HepG2 (cell line): Measurements from ENCODE around the gene ASB16. TPM values are rescaled to one million over a fixed set of nuclear protein-coding genes. Genes with fewer than 3 reads are reported as not detected.

Experiments used
- CAMTA2 ChIP-seq: sonication (generic); formaldehyde crosslinking; IDR thresholded peaks from 2 replicates; pipeline ENCODE4 v1.4.0; 2020; ENCODE audit warnings: mild to moderate bottlenecking, missing genetic modification reagents, borderline replicate concordance
- GATAD2A ChIP-seq: IDR thresholded peaks from 2 replicates; pipeline ENCODE4 v1.6.1; 2016
- GMEB2 ChIP-seq: IDR thresholded peaks from 2 replicates; pipeline ENCODE4 v1.6.1; 2016; ENCODE audit warnings: missing biosample characterization, missing genetic modification reagents, low read depth
- GTF2F1 ChIP-seq: fragments of 150-350 bp; IDR thresholded peaks from 2 replicates; pipeline ENCODE4 v1.6.1; 2014; ENCODE audit warnings: low read length
- HNRNPH1 ChIP-seq: fragments of 200-400 bp; formaldehyde crosslinking; optimal IDR thresholded peaks from 2 replicates; pipeline ENCODE3; 2017; ENCODE audit warnings: mild to moderate bottlenecking, low read depth, low read length
- KLF13 ChIP-seq: sonication (generic); formaldehyde crosslinking; IDR thresholded peaks from 2 replicates; pipeline ENCODE4 v1.4.0; 2020; ENCODE audit warnings: mild to moderate bottlenecking, missing genetic modification reagents
- MAZ ChIP-seq, 2 experiments: sonication (generic) in 1 of 2; formaldehyde crosslinking in 1 of 2; IDR thresholded peaks; 2 replicates each; pipeline versions ENCODE4 v1.5.0 to v1.6.1; 2012 to 2020; ENCODE audit warnings: low read depth in 2 of 2, mild to moderate bottlenecking in 2 of 2, borderline replicate concordance in 1 of 2, improper control_type of control experiment in 1 of 2, low read length in 1 of 2, missing genetic modification reagents in 1 of 2, moderate library complexity in 1 of 2
- PHB2 ChIP-seq: fragments of 450-650 bp; IDR thresholded peaks from 2 replicates; pipeline ENCODE4 v1.6.1; 2018; ENCODE audit not compliant: partially characterized antibody
- RARA ChIP-seq: IDR thresholded peaks from 2 replicates; pipeline ENCODE4 v1.6.1; 2016; ENCODE audit warnings: missing genetic modification reagents, missing compliant biosample characterization
- SPEN ChIP-seq: sonication (generic); formaldehyde crosslinking; IDR thresholded peaks from 2 replicates; pipeline ENCODE4 v1.5.1; 2020; ENCODE audit warnings: low read depth, mild to moderate bottlenecking, missing genetic modification reagents
- ZBTB38 ChIP-seq: sonication (generic); formaldehyde crosslinking; IDR thresholded peaks from 2 replicates; pipeline ENCODE4 v1.5.1; 2020; ENCODE audit warnings: mild to moderate bottlenecking, missing genetic modification reagents
- ZFP36 ChIP-seq: fragments of 150-350 bp; IDR thresholded peaks from 2 replicates; pipeline ENCODE4 v1.6.1; 2018; ENCODE audit warnings: borderline replicate concordance, low read length, low read depth; ENCODE audit not compliant: partially characterized antibody
- ZKSCAN8 ChIP-seq: IDR thresholded peaks from 2 replicates; pipeline ENCODE4 v1.6.1; 2016; ENCODE audit warnings: borderline replicate concordance, missing genetic modification reagents, missing compliant biosample characterization
- ZNF281 ChIP-seq: sonication (generic); formaldehyde crosslinking; IDR thresholded peaks from 2 replicates; pipeline ENCODE4 v1.4.0; 2020; ENCODE audit warnings: missing genetic modification reagents, borderline replicate concordance
- ZNF501 ChIP-seq: sonication (generic); formaldehyde crosslinking; IDR thresholded peaks from 2 replicates; pipeline ENCODE4 v1.5.1; 2020; ENCODE audit warnings: mild to moderate bottlenecking, moderate library complexity, missing genetic modification reagents
- ZNF687 ChIP-seq: sonication (generic); formaldehyde crosslinking; IDR thresholded peaks from 2 replicates; pipeline ENCODE4 v1.5.1; 2020; ENCODE audit warnings: mild to moderate bottlenecking, missing genetic modification reagents, moderate library complexity
- ZNF782 ChIP-seq: sonication (generic); formaldehyde crosslinking; IDR thresholded peaks from 2 replicates; pipeline ENCODE4 v1.4.0; 2020; ENCODE audit warnings: missing genetic modification reagents, mild to moderate bottlenecking, borderline replicate concordance
- ZSCAN12 ChIP-seq: sonication (generic); formaldehyde crosslinking; IDR thresholded peaks from 2 replicates; pipeline ENCODE4 v1.9.0; 2021; ENCODE audit warnings: mild to moderate bottlenecking, missing genetic modification reagents
- polyA plus RNA-seq, 8 experiments: library from polyadenylated mRNA; depleted of rRNA in 3 of 8; stranded (reverse) in 7 of 8; unstranded in 1 of 8; fragments of >200 nt; fragmentation: Illumina TruSeq in 4 of 8; extraction: Trizol in 4 of 8; gene quantifications; 2 replicates each; pipeline versions ENCODE4 v1.2.1 to v1.2.3, GENCODE V29; 2011 to 2016; ENCODE audit warnings: low read depth in 4 of 8, missing spikeins in 1 of 8, mixed read lengths in 1 of 8; ENCODE audit not compliant: insufficient read depth in 1 of 8
- total RNA-seq, 5 experiments: library from RNA; depleted of rRNA; stranded (reverse); fragments of >200 nt; fragmentation: Illumina TruSeq; extraction: Trizol; gene quantifications; 2 replicates each; pipeline ENCODE4 v1.2.3, GENCODE V29; 2016; ENCODE audit warnings: low read depth in 1 of 5

The ASB16 gene
- total and polyA plus RNA-seq, 2 of the 13 experiments (the other 11 are each of a cell fraction or from before 2014, with no cell fraction given) = 0.07 TPM; not detected in 1

- TF ChIP-seq GMEB2 = no peak
- TF ChIP-seq SPEN (CRISPR knock-in tag) = no peak
- TF ChIP-seq MAZ (IDR thresholded peaks at IDR 0.05; ENCODE audit: borderline replicate concordance, low read depth, low read length) = no peak
- no peak for TF ChIP-seq MAZ (CRISPR knock-in tag; IDR thresholded peaks at IDR 0.05; ENCODE audit: low read depth)
- no peak for TF ChIP-seq ZBTB38 (CRISPR knock-in tag)
- TF ChIP-seq ZNF281 (CRISPR knock-in tag) = no peak
- no peak for TF ChIP-seq HNRNPH1
- peak; percentile 61 for TF ChIP-seq RARA (CRISPR knock-in tag)
- no peak; the same call in 1 of the 2 replicates for TF ChIP-seq ZNF687 (CRISPR knock-in tag)
- no peak for TF ChIP-seq ZNF501 (CRISPR knock-in tag)
- no peak for TF ChIP-seq ZNF782 (CRISPR knock-in tag)
- TF ChIP-seq PHB2 = no peak
- TF ChIP-seq GTF2F1 = no peak
- no peak for TF ChIP-seq ZKSCAN8 (CRISPR knock-in tag)
- 0 out of 2 replicates have a peak, but pooled peaks have one; percentile 10 for TF ChIP-seq GATAD2A
- TF ChIP-seq ZFP36 = no peak
- no peak for TF ChIP-seq ZSCAN12 (CRISPR knock-in tag)
- peak; percentile 68; the same call in 1 of the 2 replicates for TF ChIP-seq CAMTA2 (CRISPR knock-in tag)
- no peak for TF ChIP-seq KLF13 (CRISPR knock-in tag)
These were observed 35.5 kb upstream of the ASB16 start (continued) for GRCh38 chr17:44134752-44135568.
